NCI-H1930 (cell line): ENCODE measurements around the gene PTPRD.
"Not testable (repeated sequence)": the region's sequence is repeated elsewhere in the genome, so short reads cannot be mapped to it uniquely, and the experiment has no call there.

ENCODE experiments used
- DNase-seq, 2 experiments: peaks; one replicate each; lab custom pipeline; 2025; lab: John Stamatoyannopoulos, UW

Gene PTPRD

DNA sequence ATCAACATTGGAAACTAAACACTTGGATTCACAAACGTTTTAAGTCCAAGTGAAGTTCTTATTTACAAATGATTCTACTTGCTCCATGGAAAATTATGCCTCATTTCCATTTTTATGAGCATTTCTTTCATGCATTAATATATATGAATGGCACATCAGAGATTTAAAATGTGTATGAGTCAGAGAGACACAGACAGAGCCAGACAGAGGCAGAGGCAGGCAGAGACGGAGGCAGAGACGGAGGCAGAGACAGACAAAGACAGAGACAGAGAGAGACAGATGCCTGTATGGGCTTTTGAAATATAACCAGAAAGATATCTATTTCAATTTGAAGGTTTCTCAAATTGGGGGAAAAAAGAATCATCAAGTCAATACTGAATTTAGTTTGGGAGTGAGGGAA, 649.0 kb downstream of the PTPRD start:
- DNase-seq: no peak

DNA sequence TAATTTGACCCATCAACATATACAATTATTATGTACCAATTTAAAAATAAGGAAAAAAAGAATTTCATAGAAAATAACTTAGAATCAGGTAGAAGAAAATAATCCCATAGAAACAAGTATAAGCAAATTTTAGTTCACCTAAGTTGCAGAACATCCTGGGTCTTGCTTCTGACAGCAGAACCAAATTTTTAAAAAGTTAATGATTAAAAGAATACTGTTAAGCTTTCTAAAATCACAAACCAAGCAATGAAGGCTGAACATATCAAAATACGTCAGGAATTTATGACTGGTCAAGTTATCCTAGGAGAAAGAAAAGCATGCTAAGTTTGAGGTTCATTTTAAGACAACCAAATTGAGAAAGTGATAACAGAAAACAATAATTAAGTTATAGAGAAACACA, 650.9 kb downstream of the PTPRD start:
- DNase-seq: no peak

DNA sequence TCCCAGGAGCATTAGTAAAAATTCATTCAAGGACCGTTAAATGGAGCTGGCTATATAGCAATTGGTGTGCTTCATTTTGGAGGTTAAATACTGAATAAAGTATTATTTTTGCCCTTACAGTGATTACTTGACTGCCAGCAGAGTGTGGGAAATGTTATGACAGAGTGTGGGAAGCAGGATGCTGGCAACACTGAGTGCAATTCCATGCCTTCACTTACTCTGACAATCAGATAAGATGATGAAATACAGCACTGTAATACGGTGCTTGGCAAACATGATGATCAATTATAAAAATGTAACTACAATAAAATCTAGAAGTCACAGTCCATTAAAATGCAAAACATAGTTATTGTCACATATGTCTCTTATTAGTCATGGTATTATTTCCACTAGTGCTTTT, 651.3 kb downstream of the PTPRD start:
- no peak for DNase-seq

DNA sequence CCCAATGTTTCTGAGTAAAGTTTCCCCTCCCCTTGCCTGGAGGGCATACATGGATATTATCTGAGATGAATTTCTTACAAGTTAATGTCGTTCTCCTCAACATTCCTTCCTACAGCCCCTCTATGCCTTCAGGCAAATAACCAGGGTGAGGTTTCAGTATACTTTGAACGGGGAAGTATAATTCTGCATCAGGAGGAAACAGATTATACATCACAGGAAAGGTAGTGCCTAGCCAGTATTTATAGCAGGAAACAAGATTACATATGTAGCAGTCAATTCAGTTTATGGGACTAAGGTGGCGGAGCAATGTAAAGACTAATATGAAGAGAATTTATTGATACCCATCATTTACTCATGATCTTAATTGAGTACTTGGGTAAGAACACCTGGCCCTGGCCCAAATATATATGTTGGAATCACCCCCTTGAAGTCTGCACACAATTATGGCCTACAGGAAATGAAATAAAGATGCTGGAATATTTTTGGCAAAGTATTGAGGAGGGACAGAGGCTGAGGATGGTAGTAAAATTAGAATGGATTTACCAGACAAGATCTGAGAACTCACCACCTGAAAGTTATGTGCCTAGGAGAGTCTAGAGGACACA, 661.1 kb downstream of the PTPRD start:
- DNase-seq: no peak

DNA sequence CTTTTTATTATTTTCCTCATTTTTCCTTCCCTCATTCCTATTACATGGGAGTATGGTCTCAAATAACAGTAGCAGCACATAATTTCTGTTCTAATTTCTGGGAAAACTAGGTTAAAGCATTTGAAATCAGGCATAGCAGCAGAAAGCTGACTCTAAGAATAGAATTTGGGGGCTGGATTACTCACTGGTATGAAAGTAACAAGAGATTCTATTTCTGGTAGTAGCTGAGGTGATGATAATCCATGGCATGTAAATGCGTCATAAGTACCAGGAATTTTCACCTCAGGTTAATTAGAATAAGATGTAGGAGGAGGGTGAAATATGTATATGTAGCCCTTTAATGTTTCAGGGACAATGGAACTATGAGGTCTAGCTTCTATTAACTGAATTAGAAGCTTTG, 662.0 kb downstream of the PTPRD start:
- no peak for DNase-seq

DNA sequence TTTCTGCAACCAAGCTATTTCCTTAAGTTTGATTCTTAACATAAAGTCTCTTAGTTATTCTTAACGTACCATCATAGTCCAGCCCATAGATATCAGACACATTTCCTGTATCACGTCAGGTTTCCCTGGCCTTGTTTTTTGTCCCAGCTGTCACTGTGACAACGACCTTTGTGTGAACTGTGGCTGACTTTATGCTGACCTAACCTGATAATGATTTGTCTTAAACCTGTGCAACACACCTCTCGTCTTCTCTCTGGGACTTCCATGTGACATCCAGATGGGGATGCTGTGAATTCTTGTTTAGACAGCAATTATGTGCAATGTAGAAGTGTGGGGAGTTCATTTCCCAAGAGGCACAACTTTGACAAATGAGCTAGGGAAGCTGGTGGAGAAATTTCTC, 662.8 kb downstream of the PTPRD start:
- DNase-seq: no peak

DNA sequence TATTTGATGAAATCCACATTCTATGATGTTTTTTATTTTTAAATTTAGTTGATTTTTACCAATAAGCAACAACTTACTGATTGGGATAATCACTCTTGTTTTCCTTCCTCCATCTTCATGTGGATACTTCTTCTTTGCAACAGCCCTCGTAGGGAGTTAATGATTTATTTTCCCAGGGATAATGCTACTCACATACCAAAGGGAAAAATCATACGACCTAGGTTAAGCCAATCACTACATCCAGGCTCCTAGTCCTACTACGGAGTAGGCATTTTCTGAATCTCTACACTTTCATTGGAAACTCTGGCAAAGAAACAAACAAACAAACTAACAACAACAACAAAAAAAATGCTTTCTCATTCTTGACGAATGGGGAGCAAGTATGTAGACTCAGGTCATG, 663.4 kb downstream of the PTPRD start:
- no peak for DNase-seq

DNA sequence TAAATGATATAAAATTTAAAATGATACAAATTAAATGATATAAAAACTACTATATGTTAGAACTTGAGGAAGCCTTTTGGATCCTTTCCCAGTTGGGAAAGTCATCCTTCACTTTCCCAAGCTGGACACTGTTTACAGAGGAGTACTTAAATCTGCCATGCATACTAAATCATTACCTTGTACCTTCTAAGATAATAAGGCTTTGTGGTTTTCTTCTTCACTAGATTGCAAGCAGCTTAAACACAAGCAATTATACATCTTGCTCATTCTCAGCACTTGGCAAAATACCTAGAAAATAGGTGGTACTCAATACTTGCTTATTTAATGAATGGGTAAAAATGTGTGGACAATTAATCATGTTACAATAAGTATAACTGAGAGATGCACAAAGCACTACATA, 666.8 kb downstream of the PTPRD start:
- no peak for DNase-seq

DNA sequence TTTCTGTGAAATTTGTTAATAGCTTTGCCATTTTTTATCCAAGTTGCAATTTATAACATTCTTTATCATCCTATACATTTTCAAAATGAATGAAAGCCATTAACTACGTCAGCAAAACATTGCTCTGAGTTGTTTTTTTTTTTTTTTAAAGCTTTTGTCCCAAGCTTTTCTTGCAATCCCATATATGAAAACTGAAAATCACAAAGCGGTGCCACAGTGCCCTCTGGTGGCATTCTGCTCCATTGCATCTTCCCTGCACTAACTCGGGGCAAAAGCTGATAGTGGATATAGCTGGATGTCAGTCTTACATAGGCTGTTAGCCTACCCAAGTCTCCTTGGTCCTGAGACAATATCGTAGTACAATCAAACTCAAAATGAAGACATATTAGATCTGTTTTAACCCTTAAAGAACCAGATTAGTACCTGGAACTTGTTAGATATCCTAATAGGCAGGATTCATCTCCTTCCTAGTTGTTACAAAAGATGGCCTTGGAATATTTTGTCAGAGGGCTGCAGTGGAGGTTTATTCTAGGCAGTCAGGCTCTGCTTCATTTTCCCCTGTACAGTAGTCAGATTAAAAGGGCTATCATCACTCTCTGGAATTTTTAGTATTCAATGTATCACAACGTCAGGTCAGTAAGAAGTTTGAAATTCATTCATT, 669.9 kb downstream of the PTPRD start:
- peak; percentile 52 to 58 for DNase-seq

DNA sequence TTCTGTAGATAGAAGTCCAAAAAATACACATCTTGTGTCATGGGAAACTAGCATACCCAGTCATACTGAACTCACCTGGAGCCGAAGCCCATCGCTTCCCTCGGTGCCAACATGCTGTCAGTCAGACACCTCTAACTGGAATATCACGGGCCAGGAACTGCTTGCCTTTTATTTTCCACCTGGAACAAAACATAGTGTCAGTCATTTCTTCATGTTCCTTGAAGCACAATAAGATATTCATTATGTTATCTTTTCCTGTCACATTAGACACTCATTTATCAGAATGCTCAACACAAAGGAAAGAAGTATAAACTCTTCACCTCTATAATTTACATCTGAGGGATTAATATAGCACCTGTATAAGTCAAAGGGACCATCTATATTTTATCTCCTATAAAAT, 674.4 kb downstream of the PTPRD start:
- DNase-seq: no peak

DNA sequence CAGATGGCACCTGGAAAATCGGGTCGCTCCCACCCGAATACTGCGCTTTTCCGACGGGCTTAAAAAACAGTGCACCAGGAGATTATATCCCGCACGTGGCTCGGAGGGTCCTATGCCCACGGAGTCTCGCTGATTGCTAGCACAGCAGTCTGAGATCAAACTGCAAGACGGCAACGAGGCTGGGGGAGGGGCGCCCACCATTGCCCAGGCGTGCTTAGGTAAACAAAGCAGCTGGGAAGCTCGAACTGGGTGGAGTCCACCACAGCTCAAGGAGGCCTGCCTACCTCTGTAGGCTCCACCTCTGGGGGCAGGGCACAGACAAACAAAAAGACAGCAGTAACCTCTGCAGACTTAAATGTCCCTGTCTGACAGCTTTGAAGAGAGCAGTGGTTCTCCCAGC, 681.3 kb downstream of the PTPRD start:
- DNase-seq: not testable (repeated sequence)

DNA sequence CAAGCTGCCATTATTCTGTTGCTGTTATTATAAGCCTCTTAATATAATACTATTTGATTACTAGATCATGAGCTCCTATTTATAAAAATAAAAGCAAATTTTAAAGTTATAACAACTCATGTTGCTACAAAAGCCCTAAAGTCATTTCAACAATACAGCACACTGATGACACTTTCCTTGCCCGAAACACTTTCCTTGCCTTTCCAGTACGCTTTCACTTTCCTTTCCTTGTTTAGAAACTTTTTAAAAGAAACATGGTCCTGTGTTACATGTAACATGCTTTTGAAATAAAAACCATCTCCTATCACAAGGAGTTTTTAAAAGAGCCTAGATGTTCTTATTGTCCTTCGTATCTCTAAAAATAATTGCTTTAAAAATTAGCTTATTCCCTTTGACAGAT, 688.4 kb downstream of the PTPRD start:
- no peak for DNase-seq

DNA sequence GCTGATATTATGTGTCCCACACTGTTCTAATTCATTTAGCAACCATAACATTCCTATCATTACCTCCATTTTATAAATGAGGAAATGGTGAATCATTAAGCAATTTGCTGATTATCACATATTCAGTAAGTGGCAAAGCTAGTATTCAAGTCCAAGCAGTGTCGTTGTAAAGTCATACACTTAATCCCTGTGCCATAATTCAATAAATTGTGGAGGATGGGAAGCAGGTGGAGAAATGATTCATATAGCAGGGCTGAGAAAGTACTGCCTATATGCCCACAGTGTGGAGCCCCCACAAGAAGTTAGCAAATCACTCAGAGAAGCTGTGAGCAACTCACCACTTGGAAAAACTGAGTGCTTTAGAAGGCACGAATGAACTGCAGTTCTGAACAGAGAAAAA, 691.0 kb downstream of the PTPRD start:
- no peak for DNase-seq

DNA sequence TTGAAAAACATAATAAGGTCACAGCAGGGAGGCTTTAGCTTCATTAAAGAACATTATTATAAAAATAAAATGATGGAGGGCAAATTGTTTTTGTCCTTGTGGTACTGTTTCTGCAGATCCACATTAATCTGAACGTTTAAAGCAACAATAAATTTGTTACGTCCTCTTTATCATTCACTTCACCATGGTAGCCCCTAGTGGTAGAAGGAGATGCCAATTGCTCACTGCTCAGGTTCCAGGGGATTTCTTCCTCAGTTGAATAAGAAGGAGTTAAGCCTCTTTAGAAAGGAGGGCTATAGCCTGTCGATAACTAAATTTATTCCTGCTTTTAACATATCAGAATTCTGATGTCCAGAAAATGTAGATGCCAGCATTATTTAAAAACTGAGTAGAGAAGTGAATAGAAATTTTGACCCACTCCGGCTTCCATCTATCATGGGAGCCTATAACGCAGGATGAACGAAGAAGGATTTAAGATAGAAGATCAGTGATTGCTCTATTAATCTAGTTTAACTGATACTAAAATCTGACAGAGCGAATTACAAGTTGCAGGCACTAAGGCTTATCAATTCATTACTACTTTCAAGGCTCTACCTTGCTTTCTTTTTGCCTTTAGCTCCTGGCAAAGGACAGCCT, 692.3 kb downstream of the PTPRD start:
- DNase-seq: no peak

DNA sequence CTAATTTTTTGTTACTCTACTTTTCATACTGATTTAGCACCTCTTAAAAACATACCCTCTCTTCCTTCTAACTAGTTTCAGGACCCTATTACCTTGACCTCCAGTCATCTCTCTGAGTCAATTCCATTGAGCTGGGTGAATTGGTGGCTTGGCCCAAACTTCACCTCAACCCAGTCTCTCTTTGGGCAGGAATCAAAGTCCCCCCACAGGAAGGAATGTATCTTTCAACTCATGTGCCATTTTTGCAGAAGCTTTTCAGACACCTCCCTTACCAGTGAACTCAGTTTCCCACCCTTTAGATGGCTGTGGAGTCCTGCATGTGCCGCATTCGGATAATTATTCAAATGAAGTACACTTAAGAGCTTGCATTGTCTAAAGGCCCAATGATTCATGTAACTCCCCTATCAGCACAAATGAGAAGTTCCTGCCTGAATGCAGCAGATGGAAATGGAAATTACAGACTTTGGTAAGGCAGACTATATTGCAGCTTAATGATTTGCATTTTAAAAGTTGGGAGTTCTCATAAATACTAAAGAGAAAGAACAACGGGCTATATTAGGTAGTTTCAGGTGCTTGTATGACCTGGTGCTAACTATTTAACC, 693.5 kb downstream of the PTPRD start:
- DNase-seq: no peak

DNA sequence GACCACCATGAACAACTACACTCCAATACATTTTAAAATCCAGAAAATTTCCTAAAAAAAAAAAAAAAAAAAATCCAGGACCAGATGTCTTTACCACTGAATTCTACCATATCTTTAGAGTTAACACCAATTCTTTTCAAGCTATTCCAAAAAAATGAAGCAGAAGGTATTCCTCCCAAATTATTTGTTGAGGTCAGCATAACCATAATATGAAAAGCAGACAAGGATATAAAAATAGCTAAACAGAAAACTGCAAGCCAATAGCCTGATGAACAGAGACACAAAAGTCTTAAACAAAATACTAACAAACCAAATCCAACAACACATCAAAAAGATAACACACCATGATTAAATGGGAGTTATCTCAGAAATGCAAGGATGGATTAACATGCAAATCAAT, 695.4 kb downstream of the PTPRD start:
- no peak for DNase-seq

DNA sequence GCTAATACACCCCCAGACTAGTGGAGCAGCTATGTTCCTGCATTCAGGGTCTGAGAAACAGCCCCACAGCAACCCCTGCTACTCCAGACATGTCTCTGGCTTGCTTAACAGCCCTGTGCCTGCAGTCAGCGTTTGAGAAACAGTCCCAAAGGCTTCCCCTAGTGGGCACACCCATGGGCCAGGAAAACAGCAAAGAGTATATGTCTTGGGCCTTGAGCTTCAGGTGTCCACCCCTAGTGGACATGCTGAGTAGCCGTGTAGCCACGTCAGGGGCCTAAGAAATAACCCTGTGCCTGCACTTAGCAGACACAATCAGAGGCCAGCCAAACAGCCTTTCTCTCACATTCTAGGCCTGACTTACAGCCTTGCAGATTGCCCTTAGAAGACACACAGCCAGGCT, 698.6 kb downstream of the PTPRD start:
- no peak for DNase-seq

DNA sequence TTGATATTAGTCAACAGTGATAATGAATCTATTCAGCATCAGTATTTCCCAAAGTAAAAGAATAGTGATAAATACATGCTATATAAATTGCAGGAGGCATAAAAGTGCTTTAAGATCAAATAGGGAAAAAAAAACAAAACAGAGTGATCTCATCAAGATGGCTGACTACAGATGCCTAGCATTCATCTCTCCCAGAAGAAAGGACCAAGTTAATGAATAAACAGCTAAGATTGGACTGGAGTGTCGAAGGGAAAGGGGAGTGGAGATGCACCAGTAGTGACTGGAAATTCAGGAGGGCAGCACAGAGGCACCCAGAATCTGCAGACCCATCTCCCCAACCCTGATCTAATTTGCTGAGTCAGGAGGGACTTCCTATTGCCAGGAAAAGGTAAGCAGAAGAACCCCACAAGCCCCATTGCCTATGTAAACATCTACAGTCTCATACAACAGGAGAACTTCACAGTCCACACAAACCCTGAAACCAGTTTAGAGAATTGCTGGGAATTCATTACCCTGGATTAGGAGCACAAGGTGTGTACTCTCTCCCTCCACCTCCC, 699.4 kb downstream of the PTPRD start:
- DNase-seq: no peak

DNA sequence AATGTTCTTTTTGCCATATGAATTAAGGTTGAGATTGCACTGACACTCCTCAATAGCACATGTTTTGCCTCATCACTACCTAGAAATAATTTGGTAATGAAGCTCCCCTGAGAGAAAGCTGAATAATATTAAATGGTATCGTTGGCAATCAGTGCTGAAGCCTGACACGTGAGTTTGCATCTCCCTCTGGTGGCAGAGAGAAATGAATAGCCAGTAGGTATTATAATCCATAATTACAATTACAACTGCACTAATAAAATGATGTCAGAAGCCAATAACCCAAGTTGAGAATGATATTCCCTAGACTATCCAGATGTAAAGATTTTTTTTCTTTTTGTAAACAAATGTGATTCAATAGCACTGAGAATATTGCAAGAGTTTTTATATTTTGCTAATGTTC, 700.3 kb downstream of the PTPRD start:
- DNase-seq: peak; percentile 10 to 20

DNA sequence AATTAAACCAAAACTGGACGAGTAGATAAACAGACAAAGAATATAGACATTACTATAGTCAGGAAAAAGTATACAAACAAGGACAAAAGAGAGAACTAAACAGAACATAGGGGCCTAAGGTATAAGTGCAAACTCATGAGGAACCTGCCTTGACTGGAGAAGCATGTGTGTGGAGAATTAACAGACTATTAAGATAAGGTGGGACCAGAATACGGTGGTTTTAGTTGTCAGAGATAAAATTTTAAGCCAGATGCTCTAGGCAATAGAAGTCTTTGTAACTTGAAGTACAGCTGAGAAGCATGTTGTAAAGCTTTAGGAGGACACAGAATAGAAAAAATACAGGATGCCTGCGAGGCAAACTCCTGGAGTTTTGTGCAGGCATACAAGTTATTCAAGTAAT, 707.1 kb downstream of the PTPRD start:
- DNase-seq: no peak

DNA sequence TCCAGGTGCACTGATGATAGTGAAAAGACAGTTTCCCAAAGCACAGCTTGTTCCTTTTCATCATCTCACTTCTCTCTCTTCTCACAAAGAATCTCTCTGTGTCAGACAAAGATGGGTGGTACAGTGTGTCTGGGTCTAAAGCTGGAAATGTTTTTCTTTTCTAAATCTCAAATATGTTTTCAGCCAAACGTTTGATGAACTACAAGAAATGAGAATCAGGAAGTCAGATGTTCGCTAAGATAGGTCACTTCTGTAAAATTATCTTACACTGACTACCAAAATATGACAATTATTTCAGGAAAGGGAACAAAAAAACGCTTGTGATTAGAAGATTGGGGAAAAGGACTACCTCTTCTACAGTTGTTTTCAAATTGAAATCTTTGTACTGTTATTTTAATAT, 708.8 kb downstream of the PTPRD start:
- no peak for DNase-seq

DNA sequence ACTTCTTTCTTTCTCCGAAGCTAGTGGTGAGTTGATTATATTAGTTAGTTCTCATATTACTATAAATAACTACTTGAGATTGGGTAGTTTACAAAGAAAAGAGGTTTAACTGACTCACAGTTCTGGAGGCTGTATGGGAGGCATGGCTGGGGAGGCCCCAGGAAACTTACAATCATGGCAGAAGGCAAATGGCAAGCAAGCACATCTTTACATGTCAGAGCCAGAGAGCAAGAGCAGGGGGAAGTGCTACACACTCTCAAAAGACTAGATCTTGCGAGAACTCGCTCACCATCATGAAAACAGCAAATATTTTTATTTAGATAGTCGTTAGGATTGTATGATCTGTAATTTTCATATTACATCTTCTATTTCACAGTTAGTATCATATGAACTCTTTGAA, 711.2 kb downstream of the PTPRD start:
- DNase-seq: no peak

DNA sequence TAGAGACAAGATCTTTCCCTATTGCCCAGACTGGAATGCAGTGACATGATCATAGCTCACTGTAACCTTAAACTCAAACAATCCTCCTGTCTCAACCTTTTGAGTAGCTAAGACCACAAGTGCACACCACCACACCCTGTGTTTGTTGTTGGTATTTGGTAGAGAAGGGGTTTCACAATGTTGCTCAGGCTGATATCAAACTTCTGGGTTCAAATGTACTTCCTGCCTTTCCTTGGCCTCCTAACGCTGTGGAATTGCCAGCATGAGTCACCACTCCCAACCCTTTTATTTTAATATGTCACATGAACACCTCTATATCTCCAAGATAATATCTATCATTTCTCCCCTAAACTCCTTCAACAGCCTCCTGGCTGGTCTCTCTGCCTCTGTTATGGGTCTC, 719.0 kb downstream of the PTPRD start:
- DNase-seq: no peak
